Activated T-cell treated with anti-CD3 and anti-CD28 coated beads for 4 hours (primary cell): ENCODE results near the gene CFAP61.
A peak's percentile ranks its signal among the peaks of the same experiment; 100 is the strongest.
"Not testable (repeated sequence)": the region's sequence is repeated elsewhere in the genome, so short reads cannot be mapped to it uniquely, and the experiment has no call there.

ENCODE experiments used
- DNase-seq: peaks from one replicate; pipeline ENCODE4 v3.0.0-alpha.2; 2020

CFAP61 gene

GRCh38 chr20:20333866-20334265, 281.5 kb downstream of the CFAP61 start:
- no peak for DNase-seq

GRCh38 chr20:20334489-20334888, 282.2 kb downstream of the CFAP61 start:
- DNase-seq: no peak

- DNase-seq: no peak
Measured at GRCh38 chr20:20338133-20338730, 285.9 kb downstream of the CFAP61 start.

- DNase-seq: no peak
Measured at GRCh38 chr20:20340443-20340842, 288.1 kb downstream of the CFAP61 start.

GRCh38 chr20:20341371-20341770, 289.0 kb downstream of the CFAP61 start:
- DNase-seq: no peak

- DNase-seq: no peak
Measured at GRCh38 chr20:20342066-20342465, 289.7 kb downstream of the CFAP61 start.

- no peak for DNase-seq
Measured at GRCh38 chr20:20343932-20344331, 291.6 kb downstream of the CFAP61 start.

- no peak for DNase-seq
Measured at GRCh38 chr20:20344476-20344875, 292.1 kb downstream of the CFAP61 start.

GRCh38 chr20:20353576-20353975, 301.2 kb downstream of the CFAP61 start:
- no peak for DNase-seq

GRCh38 chr20:20355503-20355902, 303.2 kb downstream of the CFAP61 start:
- not testable (repeated sequence) for DNase-seq

GRCh38 chr20:20358801-20359200, 306.5 kb downstream of the CFAP61 start:
- no peak for DNase-seq

GRCh38 chr20:20359628-20360027, 307.3 kb downstream of the CFAP61 start:
- no peak for DNase-seq

- DNase-seq: peak; percentile 2
Measured at GRCh38 chr20:20360464-20360863, 308.1 kb downstream of the CFAP61 start.

- DNase-seq: no peak
Measured at GRCh38 chr20:20362774-20363433, 310.6 kb downstream of the CFAP61 start.

- DNase-seq: no peak
Measured at GRCh38 chr20:20363434-20363798, 311.1 kb downstream of the CFAP61 start.

- no peak for DNase-seq
Measured at GRCh38 chr20:20363799-20364592, 311.7 kb downstream of the CFAP61 start.

- no peak for DNase-seq
Measured at GRCh38 chr20:20364593-20365479, 312.5 kb downstream of the CFAP61 start.

GRCh38 chr20:20365480-20366161, 313.3 kb downstream of the CFAP61 start:
- DNase-seq: no peak

- no peak for DNase-seq
Measured at GRCh38 chr20:20366551-20366875, 314.2 kb downstream of the CFAP61 start.

- no peak for DNase-seq
Measured at GRCh38 chr20:20366876-20367574, 314.7 kb downstream of the CFAP61 start.

GRCh38 chr20:20367575-20368417, 315.5 kb downstream of the CFAP61 start, which contains the start of gene INSM1:
Gene INSM1 (plus strand): TSS chr20:20368104. CDS start chr20:20368268, 164 bp downstream.
- DNase-seq: no peak
